ENCODE results near the gene TUBGCP2.

DNA sequence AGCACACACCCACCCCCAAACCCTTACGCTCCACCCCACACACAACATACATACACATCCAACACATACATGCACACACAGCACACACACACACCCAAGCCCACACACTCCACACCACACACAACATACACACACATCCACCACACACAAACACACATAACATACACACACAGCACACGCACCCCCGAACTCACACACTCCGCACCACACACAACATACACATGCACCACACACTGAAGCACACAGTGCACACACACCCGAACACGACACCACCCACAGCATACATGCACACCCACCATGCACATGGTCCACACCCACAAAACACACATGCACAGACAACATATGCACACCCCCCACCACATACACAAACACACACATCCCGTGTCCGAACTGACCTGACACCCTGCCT lies 40.5 kb upstream of the TUBGCP2 start:
- TF ChIP-seq EP300 (IDR thresholded peaks at IDR 0.05) (no peak), POLR2AphosphoS5 (IDR thresholded peaks at IDR 0.05) (no peak)
- TF ChIP-seq, protein P1, sequence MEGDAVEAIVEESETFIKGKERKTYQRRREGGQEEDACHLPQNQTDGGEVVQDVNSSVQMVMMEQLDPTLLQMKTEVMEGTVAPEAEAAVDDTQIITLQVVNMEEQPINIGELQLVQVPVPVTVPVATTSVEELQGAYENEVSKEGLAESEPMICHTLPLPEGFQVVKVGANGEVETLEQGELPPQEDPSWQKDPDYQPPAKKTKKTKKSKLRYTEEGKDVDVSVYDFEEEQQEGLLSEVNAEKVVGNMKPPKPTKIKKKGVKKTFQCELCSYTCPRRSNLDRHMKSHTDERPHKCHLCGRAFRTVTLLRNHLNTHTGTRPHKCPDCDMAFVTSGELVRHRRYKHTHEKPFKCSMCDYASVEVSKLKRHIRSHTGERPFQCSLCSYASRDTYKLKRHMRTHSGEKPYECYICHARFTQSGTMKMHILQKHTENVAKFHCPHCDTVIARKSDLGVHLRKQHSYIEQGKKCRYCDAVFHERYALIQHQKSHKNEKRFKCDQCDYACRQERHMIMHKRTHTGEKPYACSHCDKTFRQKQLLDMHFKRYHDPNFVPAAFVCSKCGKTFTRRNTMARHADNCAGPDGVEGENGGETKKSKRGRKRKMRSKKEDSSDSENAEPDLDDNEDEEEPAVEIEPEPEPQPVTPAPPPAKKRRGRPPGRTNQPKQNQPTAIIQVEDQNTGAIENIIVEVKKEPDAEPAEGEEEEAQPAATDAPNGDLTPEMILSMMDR (IDR thresholded peaks at IDR 0.05): no peak
